ENCODE measurements around the gene DAZAP1. TPM values are rescaled to one million over a fixed set of nuclear protein-coding genes. Genes with fewer than 3 reads are reported as not detected.

Gene DAZAP1
- total RNA-seq, 3 donors from 2014 or later: 35.8 to 50.9 (median 48.8) TPM

DNA sequence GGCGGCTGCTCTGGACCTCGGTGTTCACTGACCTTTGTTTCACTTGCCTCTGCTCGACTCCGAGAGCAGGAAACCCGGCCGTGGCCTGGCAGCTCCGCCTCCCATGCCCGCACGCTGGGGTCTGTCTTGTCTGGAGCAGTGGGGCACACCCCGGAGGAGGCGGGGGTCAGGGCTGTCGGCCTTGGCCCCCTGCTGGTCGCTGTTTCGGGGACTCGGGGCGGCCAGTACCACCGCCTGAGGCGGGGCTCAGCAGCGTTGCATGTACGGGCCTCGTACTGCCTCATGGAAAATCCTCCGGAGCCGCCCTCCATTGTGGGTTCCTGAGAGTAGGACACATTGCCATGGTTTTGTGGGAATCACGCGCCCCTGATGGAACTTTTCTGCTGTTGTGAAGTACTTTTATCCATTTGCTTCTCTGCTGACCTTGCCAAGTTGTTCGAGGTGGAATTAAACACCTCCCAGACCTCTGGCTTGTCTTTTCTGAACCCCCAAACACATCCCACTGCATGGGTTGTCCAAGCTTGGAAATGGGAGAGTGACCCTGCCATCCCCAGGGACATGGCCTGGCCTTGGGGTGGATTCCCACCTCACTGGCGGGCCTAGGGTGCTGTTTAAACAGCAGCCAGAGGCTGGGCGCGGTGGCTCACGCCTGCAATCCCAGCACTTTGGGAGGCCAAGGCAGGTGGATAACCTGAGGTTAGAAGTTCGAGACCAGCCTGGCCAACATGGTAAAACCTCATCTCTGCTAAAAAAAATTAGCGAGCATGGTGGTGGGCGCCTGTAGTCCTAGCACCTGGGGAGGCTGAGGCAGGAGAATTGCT lies 29.2 kb upstream of the DAZAP1 start:
- no peaks in the 10 kb centered on the region for H3K36me3 ChIP-seq
- H3K9me3 ChIP-seq: no peaks in the 10 kb centered on the region
- H3K4me1 ChIP-seq: no peaks in the 10 kb centered on the region
- H3K27me3 ChIP-seq: no peaks in the 10 kb centered on the region
- peak overlapping the region in 1 of 3 donors; percentile 22 for H3K4me3 ChIP-seq
- intact Hi-C loops (cut with DNase I; ENCODE audit: low total_unique reads): no loop called here
- DNase-seq (ENCODE audit: low spot score in 2 of 2): no peak
- TF ChIP-seq POLR2AphosphoS5 (IDR thresholded peaks at IDR 0.05) (no peak), CTCF (IDR thresholded peaks at IDR 0.05) (no peak), POLR2A (IDR thresholded peaks at IDR 0.05) (no peak)
- H3K27ac ChIP-seq: peak overlapping the region in 1 of 2 donors; percentile 79

DNA sequence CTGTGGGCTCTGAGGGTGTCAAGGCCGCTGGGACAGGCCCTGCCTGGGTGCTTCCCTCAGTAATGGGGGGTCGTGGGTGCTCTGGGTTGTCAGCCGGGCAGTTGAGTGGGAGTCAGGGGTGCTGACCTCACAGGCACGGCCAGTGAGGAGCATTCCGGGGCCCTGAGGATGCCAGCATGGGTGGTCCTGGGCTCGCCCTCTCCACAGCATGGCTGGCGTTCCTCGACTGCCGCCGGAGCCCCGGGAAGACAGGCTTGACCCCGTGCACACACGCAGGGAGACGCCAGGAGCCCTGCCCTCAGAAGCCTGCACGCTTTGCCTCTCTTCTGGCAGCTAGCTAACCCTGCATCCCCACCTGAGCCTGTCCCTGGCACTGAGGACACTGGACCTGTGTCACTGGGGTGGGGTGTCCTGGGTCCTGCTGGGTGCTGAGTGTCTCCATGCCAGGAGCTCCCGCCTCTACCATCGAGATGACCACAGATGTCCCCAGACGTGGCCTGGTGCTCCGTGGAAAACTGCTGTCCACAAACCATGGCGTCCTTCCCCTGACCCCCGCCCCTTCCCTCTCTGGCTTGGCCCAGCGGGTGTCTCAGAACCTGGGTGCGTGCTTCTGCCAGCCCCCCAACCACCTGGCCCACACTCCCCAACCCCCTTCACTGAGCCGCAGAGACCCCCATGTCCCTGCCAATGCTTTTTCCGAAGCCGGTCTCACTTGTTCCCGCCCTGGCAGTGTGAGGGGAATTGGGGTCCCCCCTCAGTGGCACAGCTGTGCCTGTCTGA lies 28.1 kb upstream of the DAZAP1 start:
- no peak for DNase-seq (ENCODE audit: low spot score in 2 of 2)
- intact Hi-C loops (cut with DNase I; ENCODE audit: low total_unique reads): no loop called here
- Histone ChIP-seq H3K4me3 (no peak overlapping the region), H3K27ac (no peak overlapping the region), H3K9me3 (no peaks in the 10 kb centered on the region), H3K27me3 (no peaks in the 10 kb centered on the region), H3K36me3 (no peaks in the 10 kb centered on the region), H3K4me1 (peaks cover 0 to under 1% of the 10 kb centered on the region in 2 donors)
- TF ChIP-seq CTCF (IDR thresholded peaks at IDR 0.05): no peak
- TF ChIP-seq POLR2AphosphoS5 (IDR thresholded peaks at IDR 0.05): no peak
- no peak for TF ChIP-seq POLR2A (IDR thresholded peaks at IDR 0.05)

GRCh38 chr19:1379961-1380489 lies 27.4 kb upstream of the DAZAP1 start:
- Histone ChIP-seq H3K27me3 (no peaks in the 10 kb centered on the region), H3K4me1 (peaks cover 3 to 7% of the 10 kb centered on the region in 2 donors), H3K36me3 (no peaks in the 10 kb centered on the region), H3K4me3 (no peak overlapping the region), H3K9me3 (no peaks in the 10 kb centered on the region), H3K27ac (no peak overlapping the region)
- TF ChIP-seq CTCF (IDR thresholded peaks at IDR 0.05) (no peak), POLR2AphosphoS5 (IDR thresholded peaks at IDR 0.05) (no peak), POLR2A (IDR thresholded peaks at IDR 0.05) (no peak)
- DNase-seq (ENCODE audit: low spot score in 2 of 2): no peak
- intact Hi-C loops (cut with DNase I; ENCODE audit: low total_unique reads): no loop called here

- no peaks in the 10 kb centered on the region for H3K9me3 ChIP-seq
- no peaks in the 10 kb centered on the region for H3K36me3 ChIP-seq
- no peak overlapping the region for H3K4me3 ChIP-seq
- no peaks in the 10 kb centered on the region for H3K27me3 ChIP-seq
- H3K4me1 ChIP-seq: peaks cover 5 to 8% of the 10 kb centered on the region in 2 donors
- no peak for DNase-seq (ENCODE audit: low spot score in 2 of 2)
- TF ChIP-seq POLR2A (IDR thresholded peaks at IDR 0.05) (no peak), CTCF (IDR thresholded peaks at IDR 0.05) (no peak), POLR2AphosphoS5 (IDR thresholded peaks at IDR 0.05) (no peak)
- no peak overlapping the region for H3K27ac ChIP-seq
- intact Hi-C loops (cut with DNase I; ENCODE audit: low total_unique reads): no loop called here
Measured at GRCh38 chr19:1382250-1382649, 25.1 kb upstream of the DAZAP1 start.

- no peak for DNase-seq (ENCODE audit: low spot score in 2 of 2)
- no peaks in the 10 kb centered on the region for H3K9me3 ChIP-seq
- no peaks in the 10 kb centered on the region for H3K27me3 ChIP-seq
- intact Hi-C loops (cut with DNase I; ENCODE audit: low total_unique reads): no loop called here
- TF ChIP-seq CTCF (IDR thresholded peaks at IDR 0.05) (no peak), POLR2AphosphoS5 (IDR thresholded peaks at IDR 0.05) (no peak), POLR2A (IDR thresholded peaks at IDR 0.05) (no peak)
- peak overlapping the region in 1 of 2 donors; percentile 88 for H3K27ac ChIP-seq
- H3K36me3 ChIP-seq: no peaks in the 10 kb centered on the region
- peaks cover 5 to 8% of the 10 kb centered on the region in 2 donors for H3K4me1 ChIP-seq
- H3K4me3 ChIP-seq: peak overlapping the region in 2 of 3 donors; percentile 85 to 99
Measured at GRCh38 chr19:1383017-1383311, 24.4 kb upstream of the DAZAP1 start.

All from breast epithelium (tissue), 4 donors.